Stimulated activated CD8-positive, alpha-beta memory T cell treated with anti-CD3 and anti-CD28 coated beads, Interleukin-12 subunit alpha, Interleukin-12 subunit beta, amount 100 ng/mL, for 1 hour (primary cell): Measurements from ENCODE around the gene HRH4.

Experiments
- DNase-seq: peaks from one replicate; pipeline ENCODE4 v3.0.0-alpha.2; 2020; ENCODE audit warnings: low read depth

The HRH4 gene

DNA sequence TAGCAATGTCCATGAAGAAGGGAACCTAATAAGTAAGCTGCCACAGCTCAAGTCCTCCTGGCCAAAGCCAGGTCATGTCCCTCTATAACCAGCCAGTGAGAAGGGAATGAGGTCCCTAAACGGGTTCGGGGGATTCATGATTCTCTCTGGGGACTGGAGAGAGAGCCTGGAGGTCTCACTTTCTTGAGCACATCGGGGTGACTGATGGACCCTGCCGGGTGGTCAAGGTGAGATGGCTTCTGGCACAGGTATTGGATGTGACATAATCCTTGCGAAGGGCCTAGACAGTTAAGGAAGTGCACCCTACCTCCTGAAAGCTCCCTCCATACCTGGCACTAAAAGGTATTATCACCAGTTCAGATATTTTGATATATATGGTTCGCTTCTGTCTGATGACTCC, 45.7 kb downstream of the HRH4 start:
- no peak for DNase-seq

DNA sequence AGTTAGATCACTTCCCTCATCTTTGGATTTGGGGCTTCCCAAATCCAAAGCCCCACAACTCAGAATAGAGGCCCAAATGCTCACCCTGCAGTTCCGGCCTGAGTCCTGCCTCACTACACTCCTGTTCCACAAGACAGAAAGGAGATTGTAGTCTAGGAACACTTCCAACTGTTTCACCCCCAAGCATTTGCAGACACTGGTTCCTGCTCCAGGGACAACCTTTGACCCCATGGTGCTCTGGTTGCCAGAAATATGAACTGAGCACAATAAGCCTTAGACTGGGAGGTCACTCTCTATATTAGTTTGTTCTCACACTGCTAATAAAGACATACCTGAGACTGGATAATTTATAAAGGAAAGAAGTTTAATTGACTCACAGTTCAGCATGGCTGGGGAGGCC, 49.0 kb downstream of the HRH4 start:
- no peak for DNase-seq

DNA sequence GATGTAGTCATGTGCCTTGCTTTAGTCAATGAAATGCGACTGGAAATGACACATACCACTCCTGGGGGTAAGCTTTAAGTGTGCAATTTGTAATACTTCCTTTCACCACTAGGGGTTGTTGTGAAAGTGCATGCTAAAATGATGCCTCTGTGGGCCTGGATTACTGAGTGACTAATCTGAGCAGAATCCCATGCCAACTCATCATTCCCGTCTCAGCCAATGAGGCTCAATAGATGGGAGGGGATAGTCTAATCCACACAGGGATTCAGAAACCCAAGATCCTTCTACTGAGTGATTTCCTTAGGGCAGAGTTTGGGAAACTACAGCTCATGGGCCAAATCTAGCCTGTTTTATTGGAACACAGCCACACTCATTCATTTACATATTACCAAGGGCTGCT, 54.0 kb downstream of the HRH4 start:
- DNase-seq: no peak

DNA sequence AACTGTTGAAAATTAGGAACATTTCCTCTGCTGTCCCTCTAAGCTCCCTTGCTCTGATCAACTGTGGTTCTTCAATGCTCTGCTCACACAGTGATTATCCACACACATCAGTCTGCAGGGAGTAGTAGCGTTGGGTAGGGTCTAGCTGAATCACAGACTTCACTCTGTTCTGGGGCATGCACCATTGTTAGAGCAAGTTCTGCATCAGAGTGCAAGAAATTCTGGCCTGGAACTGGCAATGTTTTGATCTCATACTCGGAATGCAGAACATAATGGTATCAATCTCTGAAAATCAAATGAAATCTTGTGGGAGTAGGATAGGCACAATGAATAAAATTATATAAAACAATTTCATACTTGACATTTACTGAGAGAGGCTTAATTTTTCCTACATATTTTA, 55.3 kb downstream of the HRH4 start:
- DNase-seq: no peak

DNA sequence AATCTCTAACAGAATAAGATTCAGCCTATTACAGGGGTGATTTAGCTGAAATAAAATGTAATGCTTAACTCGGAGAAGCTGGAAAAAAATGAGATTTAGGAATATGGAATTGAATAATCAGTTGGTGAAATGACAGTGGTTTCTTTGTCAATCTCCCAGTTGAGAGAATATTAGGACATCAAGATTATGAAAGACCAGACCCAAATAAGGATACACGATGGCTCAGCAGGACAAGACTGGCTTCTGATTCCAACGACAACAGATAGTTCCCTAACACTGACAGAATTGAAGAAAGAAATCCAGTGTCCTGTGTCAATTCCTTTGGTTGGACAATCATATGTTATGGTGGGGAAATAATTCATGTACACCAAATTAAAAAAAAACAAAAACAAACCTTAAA, 55.8 kb downstream of the HRH4 start:
- no peak for DNase-seq

DNA sequence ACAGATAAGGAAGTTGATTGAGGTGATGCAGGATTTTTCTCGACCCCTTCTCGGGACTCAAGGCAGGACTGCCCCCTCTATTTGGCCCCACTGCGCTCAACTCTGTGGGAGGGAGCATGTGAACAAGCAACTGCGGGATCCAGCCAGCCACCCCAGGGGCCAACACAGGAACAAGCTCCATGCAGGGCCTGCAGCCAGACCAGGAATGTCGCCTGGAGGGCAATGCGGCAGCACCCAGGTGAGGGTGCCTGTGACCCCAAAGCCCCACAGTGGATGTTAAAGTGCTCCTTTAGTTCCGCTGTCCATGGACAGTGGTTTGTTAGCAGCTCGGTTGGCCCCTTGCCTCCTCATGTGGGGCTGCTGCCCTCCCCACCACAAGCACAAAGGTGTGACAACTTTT, 57.1 kb downstream of the HRH4 start:
- no peak for DNase-seq

DNA sequence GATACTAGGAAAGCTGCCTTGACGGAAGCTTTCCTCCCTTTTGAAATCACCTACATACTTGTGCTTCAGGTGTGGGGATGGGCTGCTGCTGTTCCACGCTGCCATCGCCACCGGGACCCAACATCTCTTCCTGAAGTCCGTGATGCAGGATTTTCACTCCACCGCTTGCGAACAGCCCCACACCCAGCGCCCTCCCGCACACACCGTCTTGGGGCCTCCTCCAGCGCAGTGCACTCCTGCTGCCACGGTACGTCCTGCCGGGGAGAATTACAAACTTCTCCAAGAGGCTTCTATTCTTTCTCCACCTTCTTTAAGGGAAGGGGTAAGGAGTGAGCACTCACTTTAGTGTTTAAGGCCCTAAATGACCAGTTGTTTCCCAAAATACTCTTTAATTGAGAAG, 58.2 kb downstream of the HRH4 start:
- no peak for DNase-seq
